CD8-positive, alpha-beta memory T cell (primary cell): ENCODE results near the gene THRA. TPM values are rescaled to one million over a fixed set of nuclear protein-coding genes. Genes with fewer than 3 reads are reported as not detected.

Experiments used
- CTCF ChIA-PET: fragments of 350-600 bp; sonication (Branson Sonifier 250); formaldehyde crosslinking; loops from one replicate; lab custom pipeline; 2021; ENCODE audit warnings: antibody characterized with exemption; lab: Charles Lee
- POLR2A ChIA-PET: fragments of 350-600 bp; sonication (Branson Sonifier 250); formaldehyde crosslinking; loops from one replicate; lab custom pipeline; 2021; ENCODE audit warnings: antibody characterized with exemption; lab: Charles Lee
- DNase-seq, 5 donors: peaks; one replicate each; pipeline versions ENCODE4 v3.0.0 to v3.0.0-alpha.2; 2020 to 2022; ENCODE audit warnings: mixed read lengths in 1 of 5
- H3K27ac ChIP-seq: one replicate; pipeline ENCODE4 v1.7.0; 2013; ENCODE audit warnings: low read depth, mild to moderate bottlenecking, low read length, moderate library complexity
- H3K27me3 ChIP-seq: 2 replicates; pipeline ENCODE4 v1.7.0; 2013; ENCODE audit warnings: low read length, mild to moderate bottlenecking; ENCODE audit not compliant: insufficient read depth, poor library complexity, severe bottlenecking
- H3K36me3 ChIP-seq: 2 replicates; pipeline ENCODE4 v1.7.0; 2013; ENCODE audit warnings: mild to moderate bottlenecking, low read length, moderate library complexity; ENCODE audit not compliant: insufficient read depth
- H3K4me1 ChIP-seq: 2 replicates; pipeline ENCODE4 v1.7.0; 2013; ENCODE audit warnings: mild to moderate bottlenecking, low read length, moderate library complexity; ENCODE audit not compliant: insufficient read depth
- H3K4me3 ChIP-seq: 2 replicates; pipeline ENCODE4 v1.7.0; 2013; ENCODE audit warnings: mild to moderate bottlenecking, low read length
- H3K9me3 ChIP-seq: 2 replicates; pipeline ENCODE4 v1.7.0; 2013; ENCODE audit warnings: mild to moderate bottlenecking, low read length
- H3K27ac Mint-ChIP-seq, 8 donors: one replicate each; pipeline ENCODE4 v1.8.0; 2020 to 2021; ENCODE audit warnings: mixed read lengths in 8 of 8, mild to moderate bottlenecking in 6 of 8, inconsistent platforms in 3 of 8, moderate library complexity in 3 of 8
- H3K27me3 Mint-ChIP-seq, 2 donors: one replicate each; pipeline ENCODE4 v1.8.0; 2020 to 2021; ENCODE audit warnings: mixed read lengths in 2 of 2, mild to moderate bottlenecking in 1 of 2, moderate library complexity in 1 of 2
- H3K36me3 Mint-ChIP-seq, 3 donors: one replicate each; pipeline ENCODE4 v1.8.0; 2020 to 2021; ENCODE audit warnings: mixed read lengths in 3 of 3, inconsistent platforms in 1 of 3, mild to moderate bottlenecking in 1 of 3
- H3K4me1 Mint-ChIP-seq, 3 donors: one replicate each; pipeline ENCODE4 v1.8.0; 2020 to 2021; ENCODE audit warnings: mixed read lengths in 3 of 3, inconsistent platforms in 1 of 3, mild to moderate bottlenecking in 1 of 3
- H3K4me3 Mint-ChIP-seq, 7 donors: one replicate each; pipeline ENCODE4 v1.8.0; 2020 to 2021; ENCODE audit warnings: mixed read lengths in 7 of 7, mild to moderate bottlenecking in 6 of 7, moderate library complexity in 4 of 7, inconsistent platforms in 2 of 7
- H3K9me3 Mint-ChIP-seq, 5 donors: one replicate each; pipeline ENCODE4 v1.8.0; 2020 to 2022; ENCODE audit warnings: mixed read lengths in 5 of 5, mild to moderate bottlenecking in 3 of 5, moderate library complexity in 2 of 5, inconsistent platforms in 1 of 5
- polyA plus RNA-seq: library from polyadenylated mRNA; unstranded; fragments of 300-500 nt; fragmentation: Illumina TruSeq; gene quantifications from one replicate; pipeline ENCODE4 v1.2.3, GENCODE V29; 2021
- total RNA-seq, 2 experiments: library from RNA; stranded (reverse); gene quantifications; one replicate each; pipeline ENCODE4 v1.2.3, GENCODE V29; 2021

The THRA gene
- total and polyA plus RNA-seq, 3 experiments from 2014 or later: 12.6 to 17.0 (median 13.2) TPM

DNA sequence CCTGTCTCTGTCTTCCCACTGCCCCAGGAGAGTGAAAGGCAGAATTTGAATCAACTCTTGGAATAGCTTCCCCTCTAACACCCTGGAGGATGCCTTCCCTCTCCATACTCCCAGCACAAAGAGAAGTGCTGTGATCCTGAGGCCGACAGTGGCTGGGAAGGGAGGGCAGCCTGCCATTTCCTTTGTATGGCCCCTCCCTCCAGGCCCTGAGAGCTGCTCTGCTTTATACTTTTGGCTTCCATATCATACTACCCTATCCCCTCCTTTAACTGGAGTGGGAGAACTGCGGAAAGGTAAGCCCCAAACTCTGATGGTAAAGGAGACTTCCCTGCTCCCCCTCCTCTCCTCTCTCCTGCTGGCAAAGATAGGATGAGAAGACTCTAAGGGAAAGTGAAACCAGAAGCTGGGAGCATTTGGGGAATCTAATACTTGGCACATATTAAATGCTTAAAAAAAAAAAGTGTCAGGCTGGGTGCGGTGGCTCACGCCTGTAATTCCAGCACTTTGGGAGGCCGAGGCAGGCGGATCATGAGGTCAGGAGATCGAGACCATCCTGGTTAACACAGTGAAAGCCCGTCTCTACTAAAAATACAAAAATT, 4.5 kb upstream of the THRA start:
- POLR2A ChIA-PET: interaction anchor here (0.7 kb wide), 2 partner anchors 8 to 24 kb away, joined by 4 to 5 read pairs; no protein-coding TSS in a partner anchor
- Histone ChIP-seq H3K9me3 (no peaks in the 10 kb centered on the region), H3K36me3 (no peaks in the 10 kb centered on the region), H3K27me3 (peaks cover 9% of the 10 kb centered on the region), H3K27ac (no peak overlapping the region), H3K4me1 (peaks cover 17% of the 10 kb centered on the region), H3K4me3 (no peak overlapping the region)
- peaks cover 0 to 7% (median 1%) of the 10 kb centered on the region in 3 donors for H3K36me3 Mint-ChIP-seq
- CTCF ChIA-PET: interaction anchor here (1.1 to 15.5 kb wide), 2 partner anchors 17 to 55 kb away, joined by 6 to 159 read pairs; no protein-coding TSS in a partner anchor
- H3K27ac Mint-ChIP-seq: peak overlapping the region in 1 of 8 donors; percentile 14
- no peak for DNase-seq
- H3K9me3 Mint-ChIP-seq: no peaks in the 10 kb centered on the region
- peaks cover 0 to 2% of the 10 kb centered on the region in 2 donors for H3K27me3 Mint-ChIP-seq
- peak overlapping the region in 1 of 7 donors; percentile 62 for H3K4me3 Mint-ChIP-seq
- H3K4me1 Mint-ChIP-seq: peaks cover 18 to 25% (median 23%) of the 10 kb centered on the region in 3 donors

DNA sequence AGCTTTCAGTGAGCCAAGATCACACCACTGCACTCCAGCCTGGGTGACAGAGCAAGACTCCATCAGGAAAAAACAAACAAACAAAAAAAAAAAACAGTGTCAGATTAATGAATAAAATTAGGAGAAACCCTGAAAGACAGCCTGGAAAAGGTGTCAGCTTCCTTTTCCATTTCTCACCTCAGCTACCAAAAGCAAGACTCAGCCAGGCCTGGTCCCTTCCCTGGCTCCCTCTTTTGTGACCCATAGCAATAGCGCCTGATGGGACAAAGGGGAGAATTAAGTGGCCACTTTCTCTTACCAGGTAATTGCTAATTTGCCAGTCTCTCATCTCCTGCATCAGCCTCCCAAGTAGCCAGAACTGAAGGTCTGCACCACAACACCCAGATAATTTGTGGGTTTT, 3.9 kb upstream of the THRA start:
- Histone ChIP-seq H3K27me3 (peaks cover 9% of the 10 kb centered on the region), H3K27ac (no peak overlapping the region), H3K9me3 (no peaks in the 10 kb centered on the region), H3K36me3 (no peaks in the 10 kb centered on the region), H3K4me1 (peaks cover 17% of the 10 kb centered on the region), H3K4me3 (no peak overlapping the region)
- POLR2A ChIA-PET: interaction anchor here (0.7 kb wide), 2 partner anchors 8 to 24 kb away, joined by 4 to 5 read pairs; no protein-coding TSS in a partner anchor
- Mint-ChIP-seq H3K36me3 (peaks cover 0 to 9% (median 1%) of the 10 kb centered on the region in 3 donors), H3K4me1 (peaks cover 19 to 26% (median 25%) of the 10 kb centered on the region in 3 donors), H3K27ac (peak overlapping the region in 1 of 8 donors; percentile 2), H3K27me3 (peaks cover 0 to 2% of the 10 kb centered on the region in 2 donors), H3K4me3 (peak overlapping the region in 1 of 7 donors; percentile 66), H3K9me3 (no peaks in the 10 kb centered on the region)
- DNase-seq: no peak
- CTCF ChIA-PET: interaction anchor here (0.7 to 15.5 kb wide), 2 partner anchors 17 to 54 kb away, joined by 4 to 159 read pairs; no protein-coding TSS in a partner anchor

DNA sequence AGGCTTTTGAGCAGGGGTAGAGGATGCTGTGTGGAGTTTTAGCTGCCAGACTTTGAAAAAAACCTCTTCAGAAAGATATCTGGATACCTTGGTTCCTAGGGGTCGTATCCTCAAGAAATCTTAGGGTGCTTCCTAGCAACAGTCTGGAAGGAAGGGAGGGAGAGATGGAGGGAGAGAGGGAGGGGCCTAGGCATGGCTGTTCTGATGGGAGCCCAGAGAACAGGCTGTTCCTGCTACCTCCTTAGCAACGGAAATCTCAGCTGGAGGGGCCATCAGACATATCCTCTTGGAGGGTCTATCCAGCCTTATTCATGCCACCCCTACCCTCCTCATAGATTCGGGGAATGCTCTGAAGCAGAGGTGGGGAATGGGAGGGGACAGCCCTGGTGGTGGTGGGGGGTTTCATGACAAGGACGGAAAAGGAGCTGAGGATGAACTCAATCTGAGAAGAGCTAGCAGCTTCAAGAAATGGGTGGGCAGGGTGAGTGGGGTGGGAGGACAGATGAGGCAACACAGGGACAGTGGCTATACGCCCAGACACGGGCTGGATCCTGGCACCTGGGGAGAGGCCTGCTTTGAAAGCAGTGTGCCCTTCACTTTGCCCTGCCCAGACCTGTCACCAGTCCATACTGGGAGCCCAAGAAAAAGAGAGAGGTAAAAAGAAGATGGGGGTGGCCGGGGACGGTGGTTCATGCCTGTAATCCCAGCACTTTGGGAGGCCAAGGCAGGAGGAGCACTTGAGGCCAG, 2.9 kb upstream of the THRA start:
- Mint-ChIP-seq H3K27me3 (peaks cover 0 to 2% of the 10 kb centered on the region in 2 donors), H3K4me3 (peak overlapping the region in 1 of 7 donors; percentile 79), H3K9me3 (no peaks in the 10 kb centered on the region), H3K4me1 (peaks cover 24 to 27% (median 26%) of the 10 kb centered on the region in 3 donors), H3K27ac (peak overlapping the region in 3 of 8 donors; percentile 1 to 14 (median 2)), H3K36me3 (peaks cover 0 to 3% (median 0%) of the 10 kb centered on the region in 3 donors)
- Histone ChIP-seq H3K27ac (no peak overlapping the region), H3K27me3 (peaks cover 9% of the 10 kb centered on the region), H3K9me3 (no peaks in the 10 kb centered on the region), H3K4me1 (peaks cover 22% of the 10 kb centered on the region), H3K36me3 (no peaks in the 10 kb centered on the region), H3K4me3 (no peak overlapping the region)
- ChIA-PET POLR2A (interaction anchor here (0.8 kb wide), 1 partner anchor 109 kb away, joined by 5 read pairs; no protein-coding TSS in a partner anchor), CTCF (interaction anchor here (0.7 to 15.5 kb wide), 4 partner anchors 15 to 53 kb away, joined by 3 to 159 read pairs (median 5); no protein-coding TSS in a partner anchor)
- no peak for DNase-seq

GRCh38 chr17:40060887-40061608, 1.7 kb upstream of the THRA start:
- H3K4me3 Mint-ChIP-seq: peak overlapping the region; percentile 27 to 95 (median 86)
- peaks cover 0 to 3% (median 0%) of the 10 kb centered on the region in 3 donors for H3K36me3 Mint-ChIP-seq
- H3K27me3 Mint-ChIP-seq: peaks cover 0 to 2% of the 10 kb centered on the region in 2 donors
- peaks cover 30 to 35% (median 32%) of the 10 kb centered on the region in 3 donors for H3K4me1 Mint-ChIP-seq
- H3K27ac Mint-ChIP-seq: peak overlapping the region in 3 of 8 donors; percentile 52 to 72 (median 56)
- H3K9me3 ChIP-seq: no peaks in the 10 kb centered on the region
- no peak overlapping the region for H3K27ac ChIP-seq
- H3K9me3 Mint-ChIP-seq: no peaks in the 10 kb centered on the region
- no peak for DNase-seq
- peaks cover 34% of the 10 kb centered on the region for H3K4me1 ChIP-seq
- peaks cover 6% of the 10 kb centered on the region for H3K27me3 ChIP-seq
- ChIA-PET POLR2A (interaction anchor here (1.0 kb wide), 1 partner anchor 79 kb away, joined by 3 read pairs; the partner anchor contains the start of gene CASC3), CTCF (interaction anchor here (1.1 to 15.5 kb wide), 6 partner anchors 14 to 52 kb away, joined by 3 to 159 read pairs (median 8); no protein-coding TSS in a partner anchor)
- no peaks in the 10 kb centered on the region for H3K36me3 ChIP-seq
- H3K4me3 ChIP-seq: no peak overlapping the region

GRCh38 chr17:40061609-40062038, 1.1 kb upstream of the THRA start:
- peaks cover 32 to 40% (median 32%) of the 10 kb centered on the region in 3 donors for H3K4me1 Mint-ChIP-seq
- POLR2A ChIA-PET: interaction anchor here (0.5 to 1.0 kb wide), 2 partner anchors 62 to 78 kb away, joined by 3 read pairs; partner anchors contain the start of gene CASC3

DNA sequence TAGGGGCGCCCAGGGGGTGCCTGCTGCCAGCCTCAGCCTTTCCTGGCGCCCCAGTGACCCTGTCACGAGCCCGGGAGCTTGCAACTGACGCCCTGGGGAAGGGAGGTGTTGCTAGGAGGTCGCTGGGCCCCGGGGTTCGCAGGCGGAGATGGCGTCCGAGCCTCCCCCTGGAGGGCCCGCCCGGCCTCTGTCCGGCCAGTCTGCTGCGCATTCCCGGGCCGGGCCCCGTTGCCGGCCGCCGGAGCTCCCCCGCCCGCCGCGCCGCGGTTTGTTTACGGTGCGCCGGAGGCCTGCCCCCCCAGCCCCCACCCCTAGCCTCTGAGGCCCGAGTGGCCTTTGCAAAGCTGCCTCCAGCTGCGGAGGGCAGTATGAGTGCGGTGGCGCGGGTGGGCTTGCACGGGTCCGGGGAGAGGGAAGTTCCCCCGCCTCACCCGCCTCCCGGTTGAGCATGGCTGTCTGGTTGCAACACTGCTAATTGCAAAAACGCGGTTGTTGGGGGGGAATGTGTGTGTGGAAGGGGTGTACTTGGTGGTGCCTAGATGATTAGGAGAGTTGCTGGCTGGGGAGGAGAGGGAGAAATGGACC, 514 bp downstream of the THRA start:
- ChIA-PET POLR2A (interaction anchor here (0.7 to 1.3 kb wide), 5 partner anchors 9 to 50 kb away, joined by 3 to 10 read pairs (median 5); partner anchors contain the start of gene MED24), CTCF (interaction anchor here (0.9 to 15.5 kb wide), 8 partner anchors 9 to 105 kb away, joined by 3 to 159 read pairs (median 19); partner anchors contain the start of genes MED24 and NR1D1)
- H3K27me3 ChIP-seq: no peaks in the 10 kb centered on the region
- H3K4me1 ChIP-seq: peaks cover 53% of the 10 kb centered on the region
- peak overlapping the region; percentile 73 for H3K27ac ChIP-seq
- Mint-ChIP-seq H3K9me3 (no peaks in the 10 kb centered on the region), H3K27ac (peak overlapping the region; percentile 63 to 97 (median 90)), H3K4me3 (peak overlapping the region; percentile 88 to 97 (median 91)), H3K36me3 (peaks cover 0 to 3% (median 0%) of the 10 kb centered on the region in 3 donors), H3K27me3 (peaks cover 0 to under 1% of the 10 kb centered on the region in 2 donors), H3K4me1 (peaks cover 44 to 56% (median 47%) of the 10 kb centered on the region in 3 donors)
- peak in 1 of 5 donors; percentile 64 for DNase-seq
- H3K4me3 ChIP-seq: peak overlapping the region; percentile 81
- H3K9me3 ChIP-seq: no peaks in the 10 kb centered on the region
- H3K36me3 ChIP-seq: no peaks in the 10 kb centered on the region

More at GRCh38 chr17:40061609-40062038, 1.1 kb upstream of the THRA start:
- CTCF ChIA-PET: interaction anchor here (0.6 to 15.5 kb wide), 8 partner anchors 14 to 106 kb away, joined by 3 to 159 read pairs (median 14); partner anchors contain the start of gene NR1D1
- Histone ChIP-seq H3K9me3 (no peaks in the 10 kb centered on the region), H3K4me1 (peaks cover 37% of the 10 kb centered on the region), H3K27ac (no peak overlapping the region), H3K36me3 (no peaks in the 10 kb centered on the region), H3K4me3 (no peak overlapping the region), H3K27me3 (peaks cover under 1% of the 10 kb centered on the region)
- peak overlapping the region; percentile 79 to 95 (median 86) for H3K4me3 Mint-ChIP-seq
- peak overlapping the region in 7 of 8 donors; percentile 56 to 90 (median 86) for H3K27ac Mint-ChIP-seq
- H3K27me3 Mint-ChIP-seq: peaks cover 0 to 2% of the 10 kb centered on the region in 2 donors
- H3K36me3 Mint-ChIP-seq: peaks cover 0 to 3% (median 0%) of the 10 kb centered on the region in 3 donors
- H3K9me3 Mint-ChIP-seq: no peaks in the 10 kb centered on the region
- no peak for DNase-seq
